Activated CD8-positive, alpha-beta T cell treated with anti-CD3 and anti-CD28 coated beads, Interleukin-2, amount 10 ng/mL, durations not matched to agents 7 days and 5 days (primary cell): ENCODE results near the gene TPRX1. TPM values are rescaled to one million over a fixed set of nuclear protein-coding genes. Genes with fewer than 3 reads are reported as not detected.
"Not testable (repeated sequence)": the region's sequence is repeated elsewhere in the genome, so short reads cannot be mapped to it uniquely, and the experiment has no call there.

Experiments
- ATAC-seq: fragments of 150-1000 bp; cut with Tn5 transposase; one replicate; pipeline ENCODE4 v1.10.0; 2021; ENCODE audit warnings: moderate library complexity
- CTCF ChIA-PET: fragments of 350-600 bp; sonication (Branson Sonifier 250); formaldehyde crosslinking; loops from one replicate; lab custom pipeline; 2021; ENCODE audit warnings: antibody characterized with exemption; lab: Charles Lee
- POLR2A ChIA-PET: fragments of 350-600 bp; sonication (Branson Sonifier 250); formaldehyde crosslinking; loops from one replicate; lab custom pipeline; 2021; ENCODE audit warnings: antibody characterized with exemption; lab: Charles Lee
- DNase-seq: peaks from one replicate; pipeline ENCODE4 v3.0.0-alpha.2; 2020
- H3K27ac Mint-ChIP-seq: one replicate; pipeline ENCODE4 v1.8.0; 2021; ENCODE audit warnings: mild to moderate bottlenecking, mixed read lengths
- H3K27me3 Mint-ChIP-seq: one replicate; pipeline ENCODE4 v1.8.0; 2021; ENCODE audit warnings: low read depth, mixed read lengths
- H3K36me3 Mint-ChIP-seq: one replicate; pipeline ENCODE4 v1.8.0; 2021; ENCODE audit warnings: low read depth, mixed read lengths
- H3K4me1 Mint-ChIP-seq: one replicate; pipeline ENCODE4 v1.8.0; 2021; ENCODE audit warnings: low read depth, mixed read lengths
- H3K4me3 Mint-ChIP-seq: one replicate; pipeline ENCODE4 v1.8.0; 2021; ENCODE audit warnings: mild to moderate bottlenecking, mixed read lengths
- H3K9me3 Mint-ChIP-seq: one replicate; pipeline ENCODE4 v1.8.0; 2022; ENCODE audit warnings: mixed read lengths; ENCODE audit not compliant: insufficient read depth
- total RNA-seq, 2 experiments: library from RNA; stranded (reverse); gene quantifications; one replicate each; pipeline ENCODE4 v1.2.3, GENCODE V29; 2021

Gene TPRX1
- total RNA-seq, 2 experiments from 2014 or later, result not detected

DNA sequence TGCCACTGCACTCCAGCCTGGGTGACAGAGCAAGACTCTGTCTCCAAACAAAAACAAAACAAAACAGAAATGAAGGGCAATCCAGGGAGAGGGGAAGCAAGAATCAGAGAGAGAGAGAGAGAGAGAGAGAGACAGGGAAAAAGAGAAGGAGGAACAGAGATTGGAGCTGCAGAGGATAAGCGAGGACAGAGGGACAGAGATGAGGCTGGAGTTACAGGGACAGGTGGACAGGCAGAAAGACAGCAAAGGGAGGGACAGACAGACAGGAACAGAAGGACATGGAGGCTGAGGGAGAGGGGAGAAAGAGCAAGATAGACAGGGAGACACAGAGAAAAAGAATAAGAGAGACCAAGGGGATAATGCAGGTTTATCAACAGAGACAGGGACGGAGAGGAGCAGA is 16.1 kb upstream of the TPRX1 start:
- Mint-ChIP-seq H3K27me3 (peaks cover 32% of the 10 kb centered on the region), H3K36me3 (no peaks in the 10 kb centered on the region), H3K27ac (no peak overlapping the region), H3K4me3 (no peak overlapping the region), H3K9me3 (no peaks in the 10 kb centered on the region), H3K4me1 (no peaks in the 10 kb centered on the region)
- CTCF ChIA-PET, result no interaction called here
- DNase-seq (no peak), ATAC-seq (no peak)
- POLR2A ChIA-PET, result no interaction called here

DNA sequence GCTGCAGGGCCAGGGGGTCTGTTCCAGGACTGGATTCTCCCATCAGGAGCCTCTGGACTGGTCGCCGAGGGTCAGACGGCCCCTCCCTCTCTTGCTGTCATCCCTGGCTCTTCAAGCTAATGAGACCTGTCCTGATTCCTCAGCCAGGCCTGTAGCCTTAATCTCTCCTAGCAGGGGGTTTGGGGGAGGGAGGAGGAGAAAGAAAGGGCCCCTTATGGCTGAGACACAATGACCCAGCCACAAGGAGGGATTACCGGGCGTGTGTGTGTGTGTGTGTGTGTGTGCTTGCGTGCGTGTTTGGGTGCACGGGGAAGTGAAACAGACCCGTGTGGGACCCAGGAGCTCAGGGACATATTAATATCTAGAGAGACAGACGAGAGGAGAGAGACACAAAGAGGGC is 15.5 kb upstream of the TPRX1 start:
- ATAC-seq, result no peak
- Mint-ChIP-seq H3K27ac (no peak overlapping the region), H3K27me3 (peaks cover 32% of the 10 kb centered on the region), H3K9me3 (no peaks in the 10 kb centered on the region), H3K4me3 (no peak overlapping the region), H3K36me3 (no peaks in the 10 kb centered on the region), H3K4me1 (no peaks in the 10 kb centered on the region)
- CTCF ChIA-PET, result no interaction called here
- DNase-seq, result no peak
- POLR2A ChIA-PET, result no interaction called here

DNA sequence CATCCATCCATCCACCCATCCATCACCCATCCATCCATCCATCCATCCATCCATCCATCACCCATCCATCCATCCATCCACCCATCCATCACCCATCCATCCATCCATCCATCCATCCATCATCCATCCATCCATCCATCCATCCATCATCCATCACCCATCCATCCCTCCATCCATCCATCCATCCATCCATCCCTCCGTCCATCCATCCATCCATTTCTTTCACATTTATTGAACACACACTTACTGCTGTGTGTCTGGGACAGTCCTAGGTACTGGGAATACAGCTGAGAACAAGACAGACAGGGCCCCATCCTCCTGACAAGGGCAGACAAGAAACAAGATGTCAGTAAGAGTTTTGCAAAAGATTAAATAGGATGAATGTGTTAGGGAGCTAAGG is 13.9 kb upstream of the TPRX1 start:
- H3K4me1 Mint-ChIP-seq, DNase-seq, POLR2A ChIA-PET, H3K4me3 Mint-ChIP-seq, H3K9me3 Mint-ChIP-seq, ATAC-seq, CTCF ChIA-PET, H3K27ac Mint-ChIP-seq, H3K36me3 Mint-ChIP-seq: not testable (repeated sequence)
- peaks cover 32% of the 10 kb centered on the region for H3K27me3 Mint-ChIP-seq

DNA sequence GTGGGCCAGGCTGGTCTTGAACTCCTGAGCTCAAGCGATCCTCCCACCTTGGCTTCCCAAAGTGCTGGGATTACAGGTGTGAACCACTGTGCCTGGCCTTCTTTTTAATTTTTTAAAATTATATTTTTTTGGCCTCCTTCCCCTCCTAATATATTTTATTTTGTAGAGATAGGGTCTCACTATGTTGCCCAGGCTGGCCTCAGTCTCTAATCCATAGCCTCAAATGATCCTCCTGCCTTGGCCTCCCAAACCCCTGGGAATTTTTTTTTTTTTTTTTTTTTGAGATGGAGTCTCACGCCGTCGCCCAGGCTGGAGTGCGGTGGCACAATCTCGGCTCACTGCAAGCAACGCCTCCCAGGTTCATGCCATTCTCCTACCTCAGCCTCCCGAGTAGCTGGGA is 11.9 kb upstream of the TPRX1 start:
- ATAC-seq, H3K4me1 Mint-ChIP-seq, H3K9me3 Mint-ChIP-seq, H3K27ac Mint-ChIP-seq, POLR2A ChIA-PET, H3K36me3 Mint-ChIP-seq, DNase-seq, CTCF ChIA-PET, H3K4me3 Mint-ChIP-seq: not testable (repeated sequence)
- H3K27me3 Mint-ChIP-seq, result peaks cover 28% of the 10 kb centered on the region

DNA sequence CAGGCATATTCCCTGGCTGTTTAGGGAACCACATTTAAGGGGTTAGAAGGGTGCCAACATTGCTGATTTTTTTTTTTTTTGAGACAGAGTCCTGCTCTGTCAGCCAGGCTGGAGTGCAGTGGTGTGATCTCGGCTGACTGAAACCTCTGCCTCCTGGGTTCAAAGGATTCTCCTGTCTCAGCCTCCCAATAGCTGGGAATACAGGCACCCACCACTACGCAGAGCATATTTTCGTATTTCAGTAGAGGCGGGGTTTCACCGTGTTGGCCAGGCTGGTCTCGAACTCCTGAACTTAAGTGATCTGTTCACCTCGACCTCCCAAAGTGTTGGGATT is 9.6 kb upstream of the TPRX1 start:
- H3K27me3 Mint-ChIP-seq, result peaks cover 9% of the 10 kb centered on the region
- H3K4me3 Mint-ChIP-seq, result no peak overlapping the region
- POLR2A ChIA-PET, result no interaction called here
- DNase-seq, result no peak
- H3K9me3 Mint-ChIP-seq, result no peaks in the 10 kb centered on the region
- H3K36me3 Mint-ChIP-seq, result no peaks in the 10 kb centered on the region
- ATAC-seq, result peak; percentile 15
- CTCF ChIA-PET, result interaction anchor here (1.0 to 1.1 kb wide), 3 partner anchors 8 to 51 kb away, joined by 3 to 7 read pairs (median 3); no protein-coding TSS in a partner anchor
- H3K27ac Mint-ChIP-seq, result no peak overlapping the region
- no peaks in the 10 kb centered on the region for H3K4me1 Mint-ChIP-seq

DNA sequence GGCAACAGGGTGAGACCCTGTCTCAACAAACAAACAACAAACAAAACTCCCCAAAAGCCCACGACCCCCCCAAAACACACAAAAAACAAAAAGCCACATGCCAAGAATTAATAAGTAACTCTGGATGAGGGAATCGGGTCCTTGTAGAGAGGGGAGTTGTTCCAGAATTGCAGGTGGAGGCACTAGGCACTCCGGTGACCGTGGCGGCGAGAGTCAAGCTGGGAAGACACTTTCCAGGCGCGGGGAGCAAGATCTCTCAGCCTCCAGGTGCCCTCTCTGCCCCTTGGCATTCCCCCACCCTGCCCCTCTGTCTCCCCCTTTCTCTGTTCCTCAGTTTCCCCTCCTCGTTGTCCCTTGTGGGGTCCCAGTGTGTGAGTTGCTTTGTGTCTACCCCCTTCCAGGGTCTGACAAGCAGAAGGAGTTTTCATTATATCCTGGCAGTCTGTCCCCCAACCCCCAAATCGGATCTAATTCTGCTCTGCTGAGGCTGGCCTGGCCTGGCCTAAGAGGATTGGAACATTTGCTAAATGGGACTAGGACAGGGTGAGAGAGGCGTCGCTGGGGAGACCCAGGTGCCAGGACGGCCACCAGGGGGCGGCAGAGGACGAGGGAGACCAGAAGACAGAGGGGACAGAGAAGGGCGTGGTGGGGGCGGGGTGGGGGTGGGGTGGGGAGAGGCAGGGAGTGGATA is 9.1 kb upstream of the TPRX1 start:
- H3K9me3 Mint-ChIP-seq, result no peaks in the 10 kb centered on the region
- CTCF ChIA-PET, result interaction anchor here (0.8 kb wide), 1 partner anchor 19 kb away, joined by 4 read pairs; no protein-coding TSS in a partner anchor

DNA sequence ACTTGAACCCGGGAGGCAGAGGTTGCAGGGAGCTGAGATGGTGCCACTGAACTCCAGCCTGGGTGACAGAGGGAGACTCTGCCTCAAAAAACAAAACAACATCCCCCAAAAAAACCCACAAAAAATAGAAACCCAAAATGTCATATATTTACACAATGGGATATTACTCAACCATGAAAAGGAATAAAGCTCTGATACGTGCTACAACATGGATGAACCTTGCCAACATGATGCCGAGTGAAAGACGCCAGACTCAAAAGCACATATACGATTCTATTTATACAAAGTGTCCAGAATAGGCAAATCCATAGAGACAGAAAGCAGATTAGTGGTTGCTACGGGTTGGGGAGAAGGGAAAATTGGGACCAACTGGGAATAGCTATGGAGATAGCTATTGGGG is 2.1 kb upstream of the TPRX1 start:
- H3K36me3 Mint-ChIP-seq, result no peaks in the 10 kb centered on the region
- no peaks in the 10 kb centered on the region for H3K4me1 Mint-ChIP-seq
- ATAC-seq (no peak), DNase-seq (no peak)
- ChIA-PET CTCF (interaction anchor here (0.8 to 1.2 kb wide), 3 partner anchors 8 to 63 kb away, joined by 3 to 4 read pairs (median 3); no protein-coding TSS in a partner anchor), POLR2A (no interaction called here)
- no peaks in the 10 kb centered on the region for H3K27me3 Mint-ChIP-seq
- no peak overlapping the region for H3K4me3 Mint-ChIP-seq
- H3K9me3 Mint-ChIP-seq, result no peaks in the 10 kb centered on the region
- H3K27ac Mint-ChIP-seq, result no peak overlapping the region

More for the DNA sequence above, 9.1 kb upstream of the TPRX1 start:
- DNase-seq (peak; percentile 82), ATAC-seq (peak; percentile 92)
- Mint-ChIP-seq H3K4me3 (no peak overlapping the region), H3K27ac (no peak overlapping the region), H3K36me3 (no peaks in the 10 kb centered on the region), H3K4me1 (no peaks in the 10 kb centered on the region), H3K27me3 (peaks cover 4% of the 10 kb centered on the region)
- POLR2A ChIA-PET, result no interaction called here

DNA sequence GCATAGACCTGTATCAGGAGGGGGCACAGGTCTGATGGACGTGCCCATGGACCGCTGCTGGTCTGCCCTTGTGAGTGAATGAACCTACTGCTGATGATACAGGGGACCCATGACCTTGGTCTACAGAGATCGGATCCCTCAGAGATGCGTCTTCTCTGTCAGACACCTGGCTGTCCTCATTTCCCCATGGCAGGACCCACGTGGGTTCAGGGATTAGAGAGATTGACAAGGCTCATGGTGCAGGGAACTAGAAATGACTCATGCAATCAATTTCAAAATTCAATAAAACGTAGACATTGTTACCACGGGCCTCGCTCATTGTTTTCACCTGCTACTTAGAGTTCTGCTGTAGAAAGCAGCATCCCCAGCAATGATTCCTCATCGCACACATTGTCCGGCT is 962 bp upstream of the TPRX1 start:
- Mint-ChIP-seq H3K27ac (no peak overlapping the region), H3K4me1 (no peaks in the 10 kb centered on the region), H3K9me3 (no peaks in the 10 kb centered on the region), H3K27me3 (no peaks in the 10 kb centered on the region), H3K4me3 (no peak overlapping the region), H3K36me3 (no peaks in the 10 kb centered on the region)
- ChIA-PET CTCF (interaction anchor here (1.2 kb wide), 1 partner anchor 9 kb away, joined by 3 read pairs; no protein-coding TSS in a partner anchor), POLR2A (no interaction called here)
- ATAC-seq (no peak), DNase-seq (no peak)

DNA sequence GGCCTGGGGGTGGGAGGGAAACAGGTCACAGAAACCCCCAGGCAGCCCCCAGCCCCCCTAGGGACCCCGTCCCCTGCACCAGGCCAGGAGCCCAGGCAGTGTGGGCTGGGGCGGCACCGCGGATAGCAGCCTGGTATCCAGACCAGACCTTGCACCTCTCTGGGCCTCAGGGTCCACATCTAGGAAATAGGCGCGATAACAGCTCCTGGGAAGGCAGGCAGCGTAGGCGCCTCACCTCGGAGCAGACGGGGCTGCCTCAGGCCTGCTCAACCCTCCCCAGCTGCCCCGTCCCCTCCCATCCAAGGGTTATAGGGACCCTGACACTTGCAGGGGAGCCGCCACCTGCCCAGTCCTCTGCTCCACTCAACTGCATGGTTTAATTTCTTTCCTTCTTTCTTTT is 680 bp downstream of the TPRX1 start:
- ATAC-seq, H3K27ac Mint-ChIP-seq, H3K4me3 Mint-ChIP-seq, DNase-seq, CTCF ChIA-PET, H3K4me1 Mint-ChIP-seq, POLR2A ChIA-PET, H3K9me3 Mint-ChIP-seq, H3K27me3 Mint-ChIP-seq, H3K36me3 Mint-ChIP-seq: not testable (repeated sequence)

DNA sequence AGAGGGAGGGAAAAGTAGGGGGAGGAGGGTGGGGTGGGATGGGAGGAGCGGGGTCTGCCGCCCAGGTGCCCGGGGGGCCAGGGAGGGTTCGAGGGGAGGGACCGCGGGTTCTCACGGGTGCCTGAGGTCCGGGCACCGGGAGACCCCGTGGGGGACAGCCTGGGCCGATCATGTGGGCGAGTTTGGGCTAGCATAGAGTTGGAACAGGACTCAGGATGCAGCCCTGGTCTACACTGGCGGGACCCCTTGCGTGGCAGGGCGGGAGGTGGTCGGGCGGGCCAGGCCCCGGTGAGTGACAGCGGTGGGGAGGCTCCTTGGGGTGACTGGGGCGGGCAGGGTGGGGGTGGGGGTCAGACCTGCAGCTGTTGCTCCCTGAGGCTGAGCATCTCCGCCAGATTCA is 1.2 kb downstream of the TPRX1 start:
- H3K4me1 Mint-ChIP-seq, H3K4me3 Mint-ChIP-seq, H3K27me3 Mint-ChIP-seq, POLR2A ChIA-PET, ATAC-seq, DNase-seq, H3K27ac Mint-ChIP-seq, H3K9me3 Mint-ChIP-seq, H3K36me3 Mint-ChIP-seq, CTCF ChIA-PET: not testable (repeated sequence)

DNA sequence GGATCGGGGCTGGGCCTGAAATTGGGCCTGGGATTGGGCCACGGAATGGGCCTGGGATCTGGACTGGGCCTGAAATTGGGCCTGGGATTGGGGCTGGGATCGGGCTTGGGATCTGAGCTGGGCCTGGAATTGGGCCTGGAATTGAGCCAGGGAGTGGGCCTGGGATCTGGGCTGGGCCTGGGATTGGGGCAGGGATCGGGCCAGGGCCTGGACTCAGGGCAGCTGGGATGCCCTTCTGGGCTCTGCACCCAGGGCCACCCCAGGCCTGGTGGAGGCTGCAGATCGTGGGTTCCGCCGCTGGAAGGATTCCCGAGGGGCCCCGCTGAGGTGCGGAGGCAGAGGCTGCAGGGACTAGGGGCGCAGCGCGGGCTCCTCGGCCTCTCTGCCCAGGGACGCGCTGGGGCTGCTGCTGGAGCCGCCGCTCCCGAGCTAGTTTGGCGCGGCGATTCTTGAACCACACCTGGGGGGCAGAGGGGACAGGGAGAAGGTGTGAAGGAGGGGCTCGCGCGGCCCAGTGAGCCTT is 1.8 kb downstream of the TPRX1 start:
- ATAC-seq (no peak), DNase-seq (no peak)
- H3K36me3 Mint-ChIP-seq, result no peaks in the 10 kb centered on the region
- H3K4me3 Mint-ChIP-seq, result no peak overlapping the region
- POLR2A ChIA-PET, result no interaction called here
- no peak overlapping the region for H3K27ac Mint-ChIP-seq
- H3K27me3 Mint-ChIP-seq, result peaks cover 6% of the 10 kb centered on the region
- CTCF ChIA-PET, result no interaction called here
- no peaks in the 10 kb centered on the region for H3K9me3 Mint-ChIP-seq
- H3K4me1 Mint-ChIP-seq, result no peaks in the 10 kb centered on the region

DNA sequence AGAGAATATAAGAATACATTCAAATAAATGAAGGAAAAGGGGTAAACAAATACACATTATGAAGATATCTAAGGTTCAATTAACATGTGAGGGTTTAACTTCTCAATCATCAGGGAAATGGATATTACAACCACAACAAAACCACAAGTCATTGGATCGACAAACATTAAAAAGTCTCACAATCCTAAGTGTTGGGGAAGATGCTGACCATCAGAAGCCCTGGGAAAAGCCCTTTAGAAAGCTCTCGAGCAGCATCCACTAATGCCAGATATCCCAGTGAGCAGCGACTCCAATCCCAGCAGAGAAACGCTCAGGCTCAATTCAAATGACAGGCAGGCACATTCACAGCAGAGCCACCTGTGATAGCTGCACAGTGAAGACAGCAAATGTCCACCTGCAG is 3.1 kb downstream of the TPRX1 start:
- H3K36me3 Mint-ChIP-seq, result no peaks in the 10 kb centered on the region
- no peaks in the 10 kb centered on the region for H3K4me1 Mint-ChIP-seq
- H3K9me3 Mint-ChIP-seq, result no peaks in the 10 kb centered on the region
- no peak for DNase-seq
- peaks cover 6% of the 10 kb centered on the region for H3K27me3 Mint-ChIP-seq
- H3K27ac Mint-ChIP-seq, result no peak overlapping the region
- ChIA-PET POLR2A (no interaction called here), CTCF (no interaction called here)
- ATAC-seq, result no peak
- no peak overlapping the region for H3K4me3 Mint-ChIP-seq
